GM12801 (cell line): Measurements from ENCODE around the gene LHFPL3.

ENCODE experiments used
- TF ChIP-seq, protein P1 (sequence below): IDR thresholded peaks from one replicate; pipeline ENCODE4 v1.5.1; 2011; ENCODE audit warnings: control low read depth; ENCODE audit not compliant: insufficient read length; ENCODE audit errors: extremely low read depth

LHFPL3 gene

DNA sequence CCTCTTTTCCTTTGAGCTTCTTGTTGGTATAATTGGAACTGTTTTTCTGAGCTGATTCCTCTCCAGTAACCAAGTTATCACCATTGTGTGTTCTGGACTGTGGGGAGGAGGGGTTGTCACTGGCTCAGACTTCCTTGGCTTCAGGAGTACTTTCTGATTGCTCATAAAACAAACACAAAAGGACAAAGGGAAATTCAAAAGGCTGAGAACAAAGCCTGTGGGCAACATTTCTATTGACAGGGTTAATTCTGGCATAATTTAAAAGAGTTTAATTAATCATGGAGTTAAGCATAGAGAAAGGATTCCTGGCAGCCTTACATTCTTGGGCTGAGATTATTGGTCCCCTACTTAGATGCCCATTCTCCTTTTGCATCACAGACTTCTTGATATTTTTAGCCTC is 462.7 kb downstream of the LHFPL3 start:
- TF ChIP-seq, protein P1, sequence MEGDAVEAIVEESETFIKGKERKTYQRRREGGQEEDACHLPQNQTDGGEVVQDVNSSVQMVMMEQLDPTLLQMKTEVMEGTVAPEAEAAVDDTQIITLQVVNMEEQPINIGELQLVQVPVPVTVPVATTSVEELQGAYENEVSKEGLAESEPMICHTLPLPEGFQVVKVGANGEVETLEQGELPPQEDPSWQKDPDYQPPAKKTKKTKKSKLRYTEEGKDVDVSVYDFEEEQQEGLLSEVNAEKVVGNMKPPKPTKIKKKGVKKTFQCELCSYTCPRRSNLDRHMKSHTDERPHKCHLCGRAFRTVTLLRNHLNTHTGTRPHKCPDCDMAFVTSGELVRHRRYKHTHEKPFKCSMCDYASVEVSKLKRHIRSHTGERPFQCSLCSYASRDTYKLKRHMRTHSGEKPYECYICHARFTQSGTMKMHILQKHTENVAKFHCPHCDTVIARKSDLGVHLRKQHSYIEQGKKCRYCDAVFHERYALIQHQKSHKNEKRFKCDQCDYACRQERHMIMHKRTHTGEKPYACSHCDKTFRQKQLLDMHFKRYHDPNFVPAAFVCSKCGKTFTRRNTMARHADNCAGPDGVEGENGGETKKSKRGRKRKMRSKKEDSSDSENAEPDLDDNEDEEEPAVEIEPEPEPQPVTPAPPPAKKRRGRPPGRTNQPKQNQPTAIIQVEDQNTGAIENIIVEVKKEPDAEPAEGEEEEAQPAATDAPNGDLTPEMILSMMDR, result no peak

DNA sequence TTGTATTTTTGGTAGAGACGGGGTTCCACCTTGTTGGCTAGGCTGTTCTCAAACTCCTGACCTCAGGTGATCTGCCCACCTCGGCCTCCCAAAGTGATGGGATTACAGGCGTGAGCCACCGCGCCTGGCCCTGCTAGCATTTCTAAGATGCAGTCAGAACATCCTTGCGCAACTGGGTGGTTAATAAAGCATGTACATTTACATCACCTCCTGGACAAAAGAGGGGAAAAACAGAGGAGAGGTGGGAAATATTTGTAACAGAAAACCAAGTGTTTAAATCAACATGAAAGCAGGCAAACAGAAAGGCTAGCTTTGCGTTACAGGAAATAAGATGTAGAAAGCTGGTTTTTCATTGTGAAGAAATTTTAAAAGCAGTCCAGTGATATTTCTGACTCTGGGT is 464.7 kb downstream of the LHFPL3 start:
- TF ChIP-seq, protein P1, result no peak

DNA sequence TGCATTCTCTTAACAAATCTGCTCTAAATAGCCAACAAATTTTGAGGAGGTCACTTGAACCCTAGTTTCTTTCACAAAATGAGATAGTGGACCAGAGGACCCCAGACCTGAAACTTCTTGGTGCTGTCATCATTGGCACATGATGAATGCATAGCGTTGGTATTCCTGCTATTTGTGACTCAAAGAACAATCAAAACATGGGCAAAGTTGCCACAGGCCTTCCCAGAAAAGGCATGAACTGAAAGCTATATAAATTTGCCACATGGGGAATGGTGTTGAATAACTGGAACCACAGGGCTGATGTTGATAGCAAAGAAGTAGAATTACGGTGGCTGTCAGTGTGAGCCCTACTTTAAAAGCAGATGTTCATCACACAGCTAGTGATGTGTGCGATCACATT is 465.8 kb downstream of the LHFPL3 start:
- TF ChIP-seq, protein P1, result no peak

DNA sequence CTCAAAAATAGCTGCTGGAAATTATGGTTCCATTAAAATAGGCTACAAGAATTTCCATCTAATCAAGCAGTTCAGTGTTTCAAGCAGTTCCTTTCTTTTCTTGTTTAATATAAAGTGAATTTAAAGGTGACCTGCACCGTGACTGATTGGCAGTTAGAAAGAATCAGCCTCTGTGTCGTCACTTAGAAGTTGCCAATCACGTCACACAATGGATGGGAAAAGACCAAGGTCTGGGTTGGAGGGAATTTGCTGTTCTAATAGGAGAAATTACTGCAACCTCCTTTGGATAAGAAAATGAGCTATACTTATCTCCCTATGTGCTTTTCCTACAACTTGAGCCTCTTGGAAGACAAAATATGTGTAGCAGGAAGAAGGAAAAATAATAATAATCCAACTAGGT is 466.2 kb downstream of the LHFPL3 start:
- TF ChIP-seq, protein P1, result no peak

DNA sequence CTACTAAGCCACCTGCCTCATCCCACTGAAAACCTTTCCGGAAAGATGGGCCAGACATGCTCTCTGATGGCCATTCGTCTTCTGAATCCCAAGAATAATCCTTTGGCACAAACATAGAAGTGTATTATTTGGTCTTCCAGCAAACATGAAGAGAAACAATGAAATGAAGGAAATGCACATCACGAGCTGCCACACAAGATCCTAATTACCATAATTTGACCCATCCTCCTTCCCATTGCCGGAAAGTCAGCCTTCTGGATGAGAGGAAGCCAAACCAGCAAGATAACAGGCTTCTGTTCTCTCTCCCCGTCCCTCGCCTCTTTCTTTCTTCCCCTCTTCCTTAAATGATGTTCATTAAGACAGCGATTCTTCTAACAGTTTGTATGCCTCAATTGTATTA is 466.7 kb downstream of the LHFPL3 start:
- TF ChIP-seq, protein P1, result no peak

DNA sequence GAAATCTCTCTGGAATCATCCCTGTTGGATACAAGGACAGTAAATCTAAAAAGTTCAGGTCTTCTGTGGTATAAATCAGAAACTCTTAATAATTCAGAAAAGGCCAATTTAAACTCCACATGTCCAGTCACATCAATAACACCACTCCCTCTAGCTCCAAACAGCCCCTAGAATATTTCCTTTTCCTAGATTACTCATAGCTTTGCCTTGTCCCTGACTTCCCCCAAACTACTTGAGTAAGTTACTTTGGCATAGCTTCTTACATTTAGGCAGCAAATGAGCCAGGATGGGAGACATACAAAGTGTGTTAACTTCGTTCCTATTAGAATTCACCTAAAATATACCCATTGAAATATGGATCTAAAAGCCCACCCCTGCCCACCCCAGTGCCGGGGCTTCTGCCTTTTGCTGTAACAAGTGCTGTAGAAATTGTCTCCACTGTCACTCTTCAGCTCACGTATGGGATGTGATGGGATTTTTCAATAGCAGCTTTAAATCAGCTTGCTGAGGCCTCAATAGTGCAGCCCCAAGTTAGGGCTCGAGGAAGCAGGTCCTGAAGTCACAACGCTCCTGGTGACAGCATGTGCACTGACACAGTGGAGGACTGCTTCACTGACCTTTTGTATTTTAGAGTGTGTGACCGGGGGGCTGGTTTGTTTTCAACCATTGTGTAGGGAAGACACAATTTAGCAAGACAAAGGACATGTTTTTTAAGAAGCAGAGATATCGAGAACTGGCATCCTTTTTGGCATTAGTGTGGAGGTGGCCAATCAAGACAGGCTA is 467.4 kb downstream of the LHFPL3 start:
- TF ChIP-seq, protein P1, result no peak

DNA sequence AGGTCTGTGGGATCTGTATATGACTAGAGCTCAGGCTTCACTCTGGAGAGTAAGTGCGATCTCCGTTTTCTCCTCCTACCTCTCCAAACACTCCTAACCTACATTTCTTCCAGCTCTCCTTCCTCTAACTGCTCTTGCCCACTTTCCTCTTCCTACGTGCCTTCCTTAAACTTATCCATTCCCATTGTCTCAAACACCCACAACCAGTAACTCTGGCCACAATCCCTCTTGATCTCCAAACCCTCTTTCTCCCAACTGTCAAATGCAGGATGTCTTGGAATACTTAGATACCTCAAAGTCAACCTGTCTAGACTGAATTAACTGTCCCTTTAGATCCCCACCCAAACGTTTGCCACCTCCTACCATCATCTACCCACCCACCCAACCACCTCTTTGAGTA is 471.9 kb downstream of the LHFPL3 start:
- TF ChIP-seq, protein P1, result no peak
